Panc1 (cell line): ENCODE results near the gene ALG1. TPM values are rescaled to one million over a fixed set of nuclear protein-coding genes. Genes with fewer than 3 reads are reported as not detected.

ENCODE experiments used
- ATAC-seq: fragments of 200-7000 bp; cut with Tn5 transposase; 2 replicates; pipeline ENCODE4 v1.9.1; 2020; ENCODE audit warnings: mild to moderate bottlenecking, moderate library complexity
- BruUV-seq: library from RNA; stranded (reverse); fragments of 400-500 nt; replicated peaks from 2 replicates; lab custom pipeline; 2021; lab: Mats Ljungman, UMichigan
- CTCF ChIA-PET: fragments of 300-600 bp; sonication (Branson Sonifier 250); formaldehyde crosslinking; loops from one replicate; lab custom pipeline; 2022; ENCODE audit warnings: antibody characterized with exemption; lab: Charles Lee
- POLR2A ChIA-PET: fragments of 300-600 bp; sonication (Branson Sonifier 250); formaldehyde crosslinking; loops from one replicate; lab custom pipeline; 2022; ENCODE audit warnings: antibody characterized with exemption; lab: Charles Lee
- DNase-seq: peaks from one replicate; pipeline ENCODE4 v3.0.0-alpha.2; 2010; ENCODE audit warnings: low read depth, low spot score
- H3K27ac ChIP-seq: 2 replicates; pipeline ENCODE4 v1.5.1; 2011; ENCODE audit warnings: mild to moderate bottlenecking, low read length, inconsistent platforms
- H3K27me3 ChIP-seq: fragments of 200-500 bp; sonication (Bioruptor generic); 2 replicates; pipeline ENCODE4 v1.6.0; 2014; ENCODE audit warnings: low read length, inconsistent platforms; ENCODE audit not compliant: control insufficient read depth, insufficient read depth
- H3K36me3 ChIP-seq: fragments of 200-500 bp; sonication (Bioruptor generic); 2 replicates; pipeline ENCODE4 v1.5.1; 2014; ENCODE audit warnings: inconsistent platforms, mild to moderate bottlenecking, low read length, moderate library complexity; ENCODE audit not compliant: control insufficient read depth, insufficient read depth
- H3K4me1 ChIP-seq: 2 replicates; pipeline ENCODE4 v1.5.1; 2011; ENCODE audit warnings: inconsistent platforms, mild to moderate bottlenecking, low read length, moderate library complexity; ENCODE audit not compliant: control insufficient read depth, insufficient read depth
- H3K4me3 ChIP-seq, 2 experiments: 2 replicates each; pipeline ENCODE4 v1.5.1; 2011 to 2012; ENCODE audit warnings: low read depth in 2 of 2, low read length in 2 of 2, mild to moderate bottlenecking in 2 of 2, inconsistent platforms in 1 of 2, moderate library complexity in 1 of 2
- H3K9me3 ChIP-seq: fragments of 200-500 bp; sonication (Bioruptor generic); 2 replicates; pipeline ENCODE4 v1.5.1; 2014; ENCODE audit warnings: low read depth, mild to moderate bottlenecking, inconsistent platforms, low read length, moderate library complexity; ENCODE audit not compliant: control insufficient read depth, insufficient read depth
- POLR2AphosphoS5 ChIP-seq: IDR thresholded peaks from 2 replicates; pipeline ENCODE4 v1.6.1; 2012; ENCODE audit warnings: mild to moderate bottlenecking, low read depth, low read length, moderate library complexity
- SIN3A ChIP-seq: IDR thresholded peaks from 2 replicates; pipeline ENCODE4 v1.6.1; 2012; ENCODE audit warnings: low read depth, mild to moderate bottlenecking, low read length, moderate library complexity, borderline replicate concordance; ENCODE audit not compliant: insufficient read depth
- TCF7L2 ChIP-seq: IDR thresholded peaks from 2 replicates; pipeline ENCODE4 v1.6.1; 2011; ENCODE audit warnings: mild to moderate bottlenecking, low read depth, low read length, inconsistent platforms
- in situ Hi-C: cut with HindIII; loops from 2 replicates; pipeline ENCODE4 v1.10.0; 2016; ENCODE audit warnings: low sequenced_read_pairs, low pct_unique_long_range_greater_than_20kb
- intact Hi-C: fragments of 100-400 bp; cut with micrococcal nuclease; formaldehyde crosslinking; loops from one replicate; pipeline ENCODE4 v1.10.0; 2022; ENCODE audit not compliant: unreplicated experiment
- total RNA-seq: library from RNA; stranded (reverse); gene quantifications from one replicate; pipeline ENCODE4 v1.2.1, GENCODE V29; 2021; ENCODE audit not compliant: unreplicated experiment
- TF ChIP-seq, protein P1 (sequence below): fragments of 450-650 bp; IDR thresholded peaks from 2 replicates; pipeline ENCODE4 v1.5.1; 2017; ENCODE audit warnings: mild to moderate bottlenecking
- TF ChIP-seq, protein P2 (sequence below), 2 experiments: IDR thresholded peaks; 2 replicates each; pipeline ENCODE4 v1.6.1; 2011 to 2012; ENCODE audit warnings: low read depth in 2 of 2, control low read depth in 1 of 2, low read length in 1 of 2, mild to moderate bottlenecking in 1 of 2, moderate library complexity in 1 of 2; ENCODE audit not compliant: insufficient read depth in 1 of 2

The ALG1 gene
- total RNA-seq, 1 experiment from 2014 or later = 46.6 TPM

DNA sequence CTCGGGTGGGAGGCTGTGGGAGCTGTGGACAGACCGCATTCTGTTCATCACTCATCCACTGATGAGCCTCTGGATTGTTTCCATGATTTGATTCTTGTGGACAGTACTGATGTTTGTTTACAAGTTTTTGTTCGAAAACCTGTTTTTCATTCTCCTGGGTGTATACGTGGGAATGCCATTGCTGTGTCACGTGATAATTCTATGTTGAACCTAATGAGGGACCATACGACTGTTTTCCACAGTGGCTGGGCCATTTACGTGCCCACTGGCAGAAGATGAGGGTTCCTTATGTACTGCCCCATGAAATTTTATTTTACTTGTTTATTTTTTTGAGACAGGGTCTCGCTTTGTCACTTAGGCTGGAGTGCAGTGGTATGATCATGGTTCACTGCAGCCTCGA lies 2.6 kb upstream of the ALG1 start:
- DNase-seq = no peak
- no TSS peak for BruUV-seq
- no peaks in the 10 kb centered on the region for H3K9me3 ChIP-seq
- in situ Hi-C loops (no loop called here), intact Hi-C loops (no loop called here)
- H3K27ac ChIP-seq = no peak overlapping the region
- TF ChIP-seq, protein P1, sequence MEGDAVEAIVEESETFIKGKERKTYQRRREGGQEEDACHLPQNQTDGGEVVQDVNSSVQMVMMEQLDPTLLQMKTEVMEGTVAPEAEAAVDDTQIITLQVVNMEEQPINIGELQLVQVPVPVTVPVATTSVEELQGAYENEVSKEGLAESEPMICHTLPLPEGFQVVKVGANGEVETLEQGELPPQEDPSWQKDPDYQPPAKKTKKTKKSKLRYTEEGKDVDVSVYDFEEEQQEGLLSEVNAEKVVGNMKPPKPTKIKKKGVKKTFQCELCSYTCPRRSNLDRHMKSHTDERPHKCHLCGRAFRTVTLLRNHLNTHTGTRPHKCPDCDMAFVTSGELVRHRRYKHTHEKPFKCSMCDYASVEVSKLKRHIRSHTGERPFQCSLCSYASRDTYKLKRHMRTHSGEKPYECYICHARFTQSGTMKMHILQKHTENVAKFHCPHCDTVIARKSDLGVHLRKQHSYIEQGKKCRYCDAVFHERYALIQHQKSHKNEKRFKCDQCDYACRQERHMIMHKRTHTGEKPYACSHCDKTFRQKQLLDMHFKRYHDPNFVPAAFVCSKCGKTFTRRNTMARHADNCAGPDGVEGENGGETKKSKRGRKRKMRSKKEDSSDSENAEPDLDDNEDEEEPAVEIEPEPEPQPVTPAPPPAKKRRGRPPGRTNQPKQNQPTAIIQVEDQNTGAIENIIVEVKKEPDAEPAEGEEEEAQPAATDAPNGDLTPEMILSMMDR = no peak
- TF ChIP-seq SIN3A (no peak), TCF7L2 (no peak), POLR2AphosphoS5 (no peak)
- TF ChIP-seq, protein P2, sequence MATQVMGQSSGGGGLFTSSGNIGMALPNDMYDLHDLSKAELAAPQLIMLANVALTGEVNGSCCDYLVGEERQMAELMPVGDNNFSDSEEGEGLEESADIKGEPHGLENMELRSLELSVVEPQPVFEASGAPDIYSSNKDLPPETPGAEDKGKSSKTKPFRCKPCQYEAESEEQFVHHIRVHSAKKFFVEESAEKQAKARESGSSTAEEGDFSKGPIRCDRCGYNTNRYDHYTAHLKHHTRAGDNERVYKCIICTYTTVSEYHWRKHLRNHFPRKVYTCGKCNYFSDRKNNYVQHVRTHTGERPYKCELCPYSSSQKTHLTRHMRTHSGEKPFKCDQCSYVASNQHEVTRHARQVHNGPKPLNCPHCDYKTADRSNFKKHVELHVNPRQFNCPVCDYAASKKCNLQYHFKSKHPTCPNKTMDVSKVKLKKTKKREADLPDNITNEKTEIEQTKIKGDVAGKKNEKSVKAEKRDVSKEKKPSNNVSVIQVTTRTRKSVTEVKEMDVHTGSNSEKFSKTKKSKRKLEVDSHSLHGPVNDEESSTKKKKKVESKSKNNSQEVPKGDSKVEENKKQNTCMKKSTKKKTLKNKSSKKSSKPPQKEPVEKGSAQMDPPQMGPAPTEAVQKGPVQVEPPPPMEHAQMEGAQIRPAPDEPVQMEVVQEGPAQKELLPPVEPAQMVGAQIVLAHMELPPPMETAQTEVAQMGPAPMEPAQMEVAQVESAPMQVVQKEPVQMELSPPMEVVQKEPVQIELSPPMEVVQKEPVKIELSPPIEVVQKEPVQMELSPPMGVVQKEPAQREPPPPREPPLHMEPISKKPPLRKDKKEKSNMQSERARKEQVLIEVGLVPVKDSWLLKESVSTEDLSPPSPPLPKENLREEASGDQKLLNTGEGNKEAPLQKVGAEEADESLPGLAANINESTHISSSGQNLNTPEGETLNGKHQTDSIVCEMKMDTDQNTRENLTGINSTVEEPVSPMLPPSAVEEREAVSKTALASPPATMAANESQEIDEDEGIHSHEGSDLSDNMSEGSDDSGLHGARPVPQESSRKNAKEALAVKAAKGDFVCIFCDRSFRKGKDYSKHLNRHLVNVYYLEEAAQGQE (IDR thresholded peaks at IDR 0.05; ENCODE audit: insufficient read depth in 1 of 2, low read depth in 2 of 2, low read length in 1 of 2) = no peak
- no peak overlapping the region for H3K4me3 ChIP-seq
- ChIA-PET POLR2A (no interaction called here), CTCF (no interaction called here)
- H3K4me1 ChIP-seq = peaks cover 5% of the 10 kb centered on the region; the same call in 1 of the 2 replicates
- no peak for ATAC-seq
- peaks cover 2% of the 10 kb centered on the region; the same call in 1 of the 2 replicates for H3K36me3 ChIP-seq
- H3K27me3 ChIP-seq = no peaks in the 10 kb centered on the region

DNA sequence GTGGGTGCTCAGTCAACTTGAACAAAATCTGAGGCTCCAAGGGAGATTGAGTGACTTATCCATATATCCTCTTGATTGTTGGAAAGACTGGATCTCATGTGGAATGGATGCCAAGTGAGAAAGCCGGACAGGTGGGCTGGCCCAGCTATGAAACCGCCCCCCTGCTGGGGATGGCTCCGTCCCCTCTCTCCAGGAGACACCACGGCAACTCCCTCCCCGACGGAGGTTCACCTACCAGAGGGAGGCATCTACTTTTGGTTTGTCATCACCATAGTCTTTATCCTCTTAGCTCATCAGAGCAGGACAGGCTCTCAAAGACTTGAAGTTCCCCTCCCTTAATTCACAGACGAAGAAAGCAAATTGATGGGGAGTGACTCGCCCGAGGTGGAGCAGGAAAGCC lies 1.8 kb upstream of the ALG1 start:
- no TSS peak for BruUV-seq
- H3K36me3 ChIP-seq = peaks cover 2% of the 10 kb centered on the region; the same call in 1 of the 2 replicates
- intact Hi-C loops = no loop called here

More for the DNA sequence above, 1.8 kb upstream of the ALG1 start:
- ATAC-seq (no peak), DNase-seq (no peak)
- CTCF ChIA-PET = no interaction called here
- Histone ChIP-seq H3K27ac (no peak overlapping the region), H3K27me3 (no peaks in the 10 kb centered on the region), H3K4me1 (peaks cover 5% of the 10 kb centered on the region; the same call in 1 of the 2 replicates), H3K9me3 (no peaks in the 10 kb centered on the region), H3K4me3 (no peak overlapping the region)
- TF ChIP-seq SIN3A (no peak), POLR2AphosphoS5 (no peak), TCF7L2 (no peak)
- TF ChIP-seq, protein P2 (IDR thresholded peaks at IDR 0.05; ENCODE audit: insufficient read depth in 1 of 2, low read depth in 2 of 2, low read length in 1 of 2) = no peak
- TF ChIP-seq, protein P1 = no peak
- in situ Hi-C loops = no loop called here
- POLR2A ChIA-PET = no interaction called here
